Activated T-cell treated with anti-CD3 and anti-CD28 coated beads, Interleukin-2, amount 50 U/mL, for 48 hours (primary cell): Measurements from ENCODE around the gene DLX5.
A peak's percentile ranks its signal among the peaks of the same experiment; 100 is the strongest.
"Not testable (repeated sequence)": the region's sequence is repeated elsewhere in the genome, so short reads cannot be mapped to it uniquely, and the experiment has no call there.

Experiments
- DNase-seq, 2 experiments: peaks; one replicate each; pipeline ENCODE4 v3.0.0-alpha.2; 2020

DLX5 gene

GRCh38 chr7:97024209-97025129, at the start of gene DLX5:
DLX5 (minus strand) TSS chr7:97024831; CDS start chr7:97024623, 208 bp downstream.
- DNase-seq, result peak in 1 of 2 experiments; percentile 53

GRCh38 chr7:97072025-97072424, 47.4 kb upstream of the DLX5 start:
- not testable (repeated sequence) for DNase-seq

GRCh38 chr7:97064972-97065587, 40.4 kb upstream of the DLX5 start:
- no peak for DNase-seq

GRCh38 chr7:97064020-97064419, 39.4 kb upstream of the DLX5 start:
- DNase-seq, result no peak

- DNase-seq, result no peak
Observed at GRCh38 chr7:97043281-97043680, 18.6 kb upstream of the DLX5 start.

- no peak for DNase-seq
Observed at GRCh38 chr7:97039374-97040065, 14.9 kb upstream of the DLX5 start.

- DNase-seq, result not testable (repeated sequence)
Observed at GRCh38 chr7:97034213-97034852, 9.7 kb upstream of the DLX5 start.

- peak; percentile 76 to 77 for DNase-seq
Observed at GRCh38 chr7:97027427-97028234, 3.0 kb upstream of the DLX5 start.

GRCh38 chr7:97026715-97027426, 2.2 kb upstream of the DLX5 start:
- DNase-seq, result no peak

- peak in 1 of 2 experiments; percentile 48 for DNase-seq
Observed at GRCh38 chr7:97025983-97026714, 1.5 kb upstream of the DLX5 start.

GRCh38 chr7:97025130-97025499, 484 bp upstream of the DLX5 start:
- no peak for DNase-seq

GRCh38 chr7:97022491-97023306, 1.9 kb downstream of the DLX5 start:
- peak in 1 of 2 experiments; percentile 22 for DNase-seq

- DNase-seq, result peak in 1 of 2 experiments; percentile 44
Observed at GRCh38 chr7:97021747-97022490, 2.7 kb downstream of the DLX5 start.

- no peak for DNase-seq
Observed at GRCh38 chr7:97020996-97021746, 3.5 kb downstream of the DLX5 start.

GRCh38 chr7:97020601-97020995, 4.0 kb downstream of the DLX5 start:
- DNase-seq, result no peak

GRCh38 chr7:97019710-97020225, 4.9 kb downstream of the DLX5 start:
- DNase-seq, result no peak

GRCh38 chr7:97018791-97019531, 5.7 kb downstream of the DLX5 start:
- no peak for DNase-seq
